GM12801 (cell line): ENCODE results near the gene ICAM1.

Experiments used
- TF ChIP-seq, protein P1 (sequence below): IDR thresholded peaks from one replicate; pipeline ENCODE4 v1.5.1; 2011; ENCODE audit warnings: control low read depth; ENCODE audit not compliant: insufficient read length; ENCODE audit errors: extremely low read depth

ICAM1 gene

DNA sequence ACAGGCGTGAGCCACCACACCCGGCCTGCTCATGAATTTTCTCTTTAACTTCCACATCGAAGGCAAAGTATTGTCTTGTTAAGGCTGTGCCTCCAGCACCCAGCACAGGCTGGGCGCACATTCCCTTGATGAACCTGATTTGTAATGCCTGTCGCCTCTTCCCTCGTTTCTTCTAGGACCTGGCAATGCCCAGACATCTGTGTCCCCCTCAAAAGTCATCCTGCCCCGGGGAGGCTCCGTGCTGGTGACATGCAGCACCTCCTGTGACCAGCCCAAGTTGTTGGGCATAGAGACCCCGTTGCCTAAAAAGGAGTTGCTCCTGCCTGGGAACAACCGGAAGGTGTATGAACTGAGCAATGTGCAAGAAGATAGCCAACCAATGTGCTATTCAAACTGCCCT is 3.7 kb downstream of the ICAM1 start:
- TF ChIP-seq, protein P1, sequence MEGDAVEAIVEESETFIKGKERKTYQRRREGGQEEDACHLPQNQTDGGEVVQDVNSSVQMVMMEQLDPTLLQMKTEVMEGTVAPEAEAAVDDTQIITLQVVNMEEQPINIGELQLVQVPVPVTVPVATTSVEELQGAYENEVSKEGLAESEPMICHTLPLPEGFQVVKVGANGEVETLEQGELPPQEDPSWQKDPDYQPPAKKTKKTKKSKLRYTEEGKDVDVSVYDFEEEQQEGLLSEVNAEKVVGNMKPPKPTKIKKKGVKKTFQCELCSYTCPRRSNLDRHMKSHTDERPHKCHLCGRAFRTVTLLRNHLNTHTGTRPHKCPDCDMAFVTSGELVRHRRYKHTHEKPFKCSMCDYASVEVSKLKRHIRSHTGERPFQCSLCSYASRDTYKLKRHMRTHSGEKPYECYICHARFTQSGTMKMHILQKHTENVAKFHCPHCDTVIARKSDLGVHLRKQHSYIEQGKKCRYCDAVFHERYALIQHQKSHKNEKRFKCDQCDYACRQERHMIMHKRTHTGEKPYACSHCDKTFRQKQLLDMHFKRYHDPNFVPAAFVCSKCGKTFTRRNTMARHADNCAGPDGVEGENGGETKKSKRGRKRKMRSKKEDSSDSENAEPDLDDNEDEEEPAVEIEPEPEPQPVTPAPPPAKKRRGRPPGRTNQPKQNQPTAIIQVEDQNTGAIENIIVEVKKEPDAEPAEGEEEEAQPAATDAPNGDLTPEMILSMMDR: no peak

DNA sequence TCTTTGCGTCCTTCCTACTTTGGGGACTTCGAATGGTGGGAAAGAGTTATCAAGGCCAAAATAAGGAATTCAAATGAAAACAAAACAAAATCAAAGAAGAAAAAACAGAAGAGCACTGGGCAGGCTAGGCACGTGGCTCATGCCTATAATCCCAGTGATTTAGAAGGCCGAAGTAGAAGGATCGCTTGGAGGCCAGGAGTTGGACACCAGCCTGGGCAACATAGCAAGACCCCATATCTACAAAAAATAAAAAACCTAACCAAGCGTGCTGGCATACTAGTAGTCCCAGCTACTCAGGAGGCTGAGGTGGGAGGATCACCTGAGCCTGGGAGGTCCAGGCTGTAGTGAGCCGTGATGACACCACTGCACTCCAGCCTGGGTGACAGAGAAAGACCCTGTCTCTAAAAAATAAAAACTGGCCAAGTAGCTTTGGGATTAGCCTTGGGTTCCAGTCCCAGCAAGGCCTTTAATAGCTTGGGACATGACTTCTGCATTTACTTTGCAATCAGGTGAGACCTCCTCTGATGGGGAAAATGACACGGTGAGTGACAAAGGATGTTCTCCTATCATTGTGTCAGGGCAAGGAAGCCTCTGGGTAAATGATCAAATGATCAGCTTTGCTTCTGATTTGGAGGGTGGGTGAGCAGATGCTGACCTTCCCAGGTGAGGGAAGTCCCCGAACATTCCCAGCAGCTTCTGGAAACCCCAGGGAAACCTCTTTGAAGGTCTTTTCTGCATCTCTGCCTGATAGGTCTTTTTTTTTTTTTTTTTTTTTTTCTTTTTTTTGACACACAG is 7.1 kb downstream of the ICAM1 start:
- TF ChIP-seq, protein P1: no peak

DNA sequence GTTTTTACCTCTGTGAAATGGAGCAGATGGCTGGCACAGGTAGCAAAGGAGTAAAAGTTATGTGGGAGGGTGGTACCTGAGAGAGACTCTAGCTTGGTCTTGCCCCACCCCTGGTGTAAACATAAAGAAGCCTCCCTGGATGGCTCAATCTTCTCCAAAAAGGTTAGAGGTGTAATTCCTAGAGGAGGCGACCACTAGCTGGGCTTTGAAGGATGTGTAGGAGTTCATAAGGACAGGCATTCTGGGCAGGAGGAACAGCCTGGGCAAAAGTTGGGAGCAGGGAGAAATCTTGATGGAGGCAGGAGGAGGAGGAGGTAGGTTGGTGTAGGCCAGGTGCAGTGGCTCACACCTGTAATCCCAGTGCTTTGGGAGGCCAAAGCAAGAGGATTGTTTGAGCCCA is 8.0 kb downstream of the ICAM1 start:
- TF ChIP-seq, protein P1: no peak

DNA sequence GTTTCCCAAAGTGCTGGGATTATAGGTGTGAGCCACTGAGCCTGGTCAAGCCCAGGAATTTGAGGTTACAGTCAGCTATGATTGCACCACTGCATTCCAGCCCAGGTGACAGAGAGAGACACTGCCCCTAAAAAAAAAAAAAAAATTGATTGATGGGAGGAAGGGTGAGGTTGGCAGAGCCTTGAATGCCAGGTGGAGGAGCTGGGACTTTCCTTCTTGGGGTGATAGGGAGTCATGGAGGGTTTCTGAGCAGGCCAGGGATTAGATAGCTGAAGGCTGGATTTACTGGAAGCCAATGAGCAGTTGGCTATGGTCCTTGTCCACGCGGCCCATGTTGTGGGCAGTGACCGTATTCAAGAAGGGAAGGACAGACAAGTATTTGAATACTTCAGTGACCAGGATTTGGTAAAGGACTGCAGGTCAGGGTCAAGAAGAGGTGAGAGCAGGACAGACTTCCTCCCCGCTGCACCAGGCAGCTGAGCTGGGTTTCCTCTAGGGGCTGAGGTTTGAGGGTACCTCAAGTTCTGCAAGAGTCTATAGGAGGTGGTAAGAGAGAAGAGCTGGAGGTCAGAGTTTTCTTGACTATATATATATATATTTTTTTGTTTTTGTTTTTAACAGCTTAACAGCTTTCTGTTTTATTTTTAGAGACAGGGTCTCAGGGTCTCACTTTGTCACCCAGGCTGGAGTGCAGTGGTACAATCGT is 9.0 kb downstream of the ICAM1 start:
- TF ChIP-seq, protein P1: no peak

DNA sequence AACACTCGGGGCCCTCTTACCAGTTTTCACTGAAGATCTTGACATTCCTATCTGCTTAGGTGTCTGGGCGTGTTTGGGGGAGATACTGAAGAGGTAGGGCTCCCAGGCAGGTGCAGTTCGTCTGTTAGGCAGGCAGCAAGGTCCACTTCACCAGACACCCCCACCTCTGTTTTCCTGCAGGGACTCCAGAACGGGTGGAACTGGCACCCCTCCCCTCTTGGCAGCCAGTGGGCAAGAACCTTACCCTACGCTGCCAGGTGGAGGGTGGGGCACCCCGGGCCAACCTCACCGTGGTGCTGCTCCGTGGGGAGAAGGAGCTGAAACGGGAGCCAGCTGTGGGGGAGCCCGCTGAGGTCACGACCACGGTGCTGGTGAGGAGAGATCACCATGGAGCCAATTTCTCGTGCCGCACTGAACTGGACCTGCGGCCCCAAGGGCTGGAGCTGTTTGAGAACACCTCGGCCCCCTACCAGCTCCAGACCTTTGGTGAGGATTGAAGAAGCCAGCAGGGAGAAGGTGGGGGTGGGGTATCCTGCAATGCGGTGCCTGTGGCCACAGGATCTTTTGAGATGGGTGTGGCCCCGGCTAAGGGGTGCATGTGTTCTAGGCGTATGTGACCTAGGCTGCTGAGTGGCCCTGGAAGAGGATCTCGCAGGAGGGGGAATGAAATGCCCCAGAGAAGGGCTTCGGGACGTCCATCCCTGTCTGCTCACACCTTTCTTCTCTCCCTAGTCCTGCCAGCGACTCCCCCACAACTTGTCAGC is 12.6 kb downstream of the ICAM1 start:
- TF ChIP-seq, protein P1: no peak

DNA sequence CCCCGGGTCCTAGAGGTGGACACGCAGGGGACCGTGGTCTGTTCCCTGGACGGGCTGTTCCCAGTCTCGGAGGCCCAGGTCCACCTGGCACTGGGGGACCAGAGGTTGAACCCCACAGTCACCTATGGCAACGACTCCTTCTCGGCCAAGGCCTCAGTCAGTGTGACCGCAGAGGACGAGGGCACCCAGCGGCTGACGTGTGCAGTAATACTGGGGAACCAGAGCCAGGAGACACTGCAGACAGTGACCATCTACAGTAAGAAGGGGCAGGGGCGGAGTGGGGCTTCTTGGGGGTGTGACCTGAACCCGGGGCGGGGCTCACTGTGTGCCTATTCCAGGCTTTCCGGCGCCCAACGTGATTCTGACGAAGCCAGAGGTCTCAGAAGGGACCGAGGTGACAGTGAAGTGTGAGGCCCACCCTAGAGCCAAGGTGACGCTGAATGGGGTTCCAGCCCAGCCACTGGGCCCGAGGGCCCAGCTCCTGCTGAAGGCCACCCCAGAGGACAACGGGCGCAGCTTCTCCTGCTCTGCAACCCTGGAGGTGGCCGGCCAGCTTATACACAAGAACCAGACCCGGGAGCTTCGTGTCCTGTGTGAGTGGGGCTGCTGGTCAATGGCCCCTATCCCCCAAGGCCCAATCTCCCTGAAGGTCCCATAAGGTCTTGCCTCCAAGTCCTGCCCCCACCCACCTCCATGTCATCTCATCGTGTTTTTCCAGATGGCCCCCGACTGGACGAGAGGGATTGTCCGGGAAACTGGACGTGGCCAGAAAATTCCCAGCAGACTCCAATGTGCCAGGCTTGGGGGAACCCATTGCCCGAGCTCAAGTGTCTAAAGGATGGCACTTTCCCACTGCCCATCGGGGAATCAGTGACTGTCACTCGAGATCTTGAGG is 13.4 kb downstream of the ICAM1 start:
- TF ChIP-seq, protein P1: no peak

DNA sequence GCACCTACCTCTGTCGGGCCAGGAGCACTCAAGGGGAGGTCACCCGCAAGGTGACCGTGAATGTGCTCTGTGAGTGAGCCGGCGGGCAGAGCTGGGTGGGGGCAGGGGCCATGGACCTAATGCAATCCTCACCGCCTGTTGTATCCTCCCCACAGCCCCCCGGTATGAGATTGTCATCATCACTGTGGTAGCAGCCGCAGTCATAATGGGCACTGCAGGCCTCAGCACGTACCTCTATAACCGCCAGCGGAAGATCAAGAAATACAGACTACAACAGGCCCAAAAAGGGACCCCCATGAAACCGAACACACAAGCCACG is 14.0 kb downstream of the ICAM1 start:
- TF ChIP-seq, protein P1: no peak
